Activated B cell treated with CpG ODN at 0.5 μM for 24 hours (primary cell): ENCODE data around the gene CEP104. TPM values are rescaled to one million over a fixed set of nuclear protein-coding genes. Genes with fewer than 3 reads are reported as not detected.

Experiments used
- ATAC-seq: fragments of 200-7000 bp; cut with Tn5 transposase; one replicate; pipeline ENCODE4 v1.10.0; 2021; ENCODE audit warnings: low read depth, mild to moderate bottlenecking, moderate library complexity
- CTCF ChIA-PET: fragments of 350-600 bp; sonication (Branson Sonifier 250); formaldehyde crosslinking; loops from one replicate; lab custom pipeline; 2021; ENCODE audit warnings: antibody characterized with exemption; lab: Charles Lee
- POLR2A ChIA-PET: fragments of 350-600 bp; sonication (Branson Sonifier 250); formaldehyde crosslinking; loops from one replicate; lab custom pipeline; 2021; ENCODE audit warnings: antibody characterized with exemption; lab: Charles Lee
- DNase-seq: peaks from one replicate; pipeline ENCODE4 v3.0.0; 2022
- H3K27ac Mint-ChIP-seq: one replicate; pipeline ENCODE4 v1.8.0; 2020; ENCODE audit warnings: mixed read lengths
- H3K27me3 Mint-ChIP-seq: one replicate; pipeline ENCODE4 v1.8.0; 2021; ENCODE audit warnings: mixed read lengths
- H3K36me3 Mint-ChIP-seq: one replicate; pipeline ENCODE4 v1.8.0; 2021; ENCODE audit warnings: low read depth, mixed read lengths
- H3K4me1 Mint-ChIP-seq: one replicate; pipeline ENCODE4 v1.8.0; 2021; ENCODE audit warnings: mixed read lengths
- H3K4me3 Mint-ChIP-seq: one replicate; pipeline ENCODE4 v1.8.0; 2020; ENCODE audit warnings: mild to moderate bottlenecking, mixed read lengths
- H3K9me3 Mint-ChIP-seq: one replicate; pipeline ENCODE4 v1.8.0; 2020; ENCODE audit warnings: mixed read lengths
- intact Hi-C: fragments of 100-400 bp; cut with micrococcal nuclease; formaldehyde crosslinking; loops from one replicate; pipeline ENCODE4 v1.15.1; 2024
- total RNA-seq: library from RNA; stranded (reverse); gene quantifications from 2 replicates; pipeline ENCODE4 v1.2.3, GENCODE V29; 2022
- TF ChIP-seq, protein P1 (sequence below): fragments of 200-600 bp; IDR thresholded peaks from one replicate; pipeline ENCODE4 v1.8.0; 2022; ENCODE audit warnings: antibody characterized with exemption, mild to moderate bottlenecking

Gene CEP104
- total RNA-seq, 1 donor from 2014 or later = 45.1 TPM

DNA sequence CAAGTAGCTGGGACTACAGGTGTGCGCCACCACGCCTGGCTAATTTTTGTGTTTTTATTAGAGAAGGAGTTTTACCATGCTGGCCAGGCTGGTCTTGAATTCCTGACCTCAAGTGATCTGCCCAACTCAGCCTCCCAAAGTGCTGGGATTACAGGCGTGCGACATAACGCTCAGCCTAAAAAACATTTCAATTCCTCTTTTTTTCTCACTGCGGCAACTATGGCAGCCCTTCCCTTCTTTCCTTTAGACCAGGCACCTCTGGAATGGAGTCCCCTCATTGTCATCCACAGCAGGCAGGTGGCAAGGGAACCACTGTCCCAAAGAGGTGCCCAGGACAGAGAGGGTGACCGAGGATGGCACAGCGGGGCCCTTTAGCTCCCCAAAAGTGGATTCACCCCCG lies 14.1 kb downstream of the CEP104 start:
- Mint-ChIP-seq H3K4me3 (peak overlapping the region; percentile 48), H3K4me1 (peaks cover 36% of the 10 kb centered on the region), H3K27me3 (no peaks in the 10 kb centered on the region), H3K36me3 (peaks cover 71% of the 10 kb centered on the region), H3K27ac (peak overlapping the region; percentile 53), H3K9me3 (no peaks in the 10 kb centered on the region)
- TF ChIP-seq, protein P1, sequence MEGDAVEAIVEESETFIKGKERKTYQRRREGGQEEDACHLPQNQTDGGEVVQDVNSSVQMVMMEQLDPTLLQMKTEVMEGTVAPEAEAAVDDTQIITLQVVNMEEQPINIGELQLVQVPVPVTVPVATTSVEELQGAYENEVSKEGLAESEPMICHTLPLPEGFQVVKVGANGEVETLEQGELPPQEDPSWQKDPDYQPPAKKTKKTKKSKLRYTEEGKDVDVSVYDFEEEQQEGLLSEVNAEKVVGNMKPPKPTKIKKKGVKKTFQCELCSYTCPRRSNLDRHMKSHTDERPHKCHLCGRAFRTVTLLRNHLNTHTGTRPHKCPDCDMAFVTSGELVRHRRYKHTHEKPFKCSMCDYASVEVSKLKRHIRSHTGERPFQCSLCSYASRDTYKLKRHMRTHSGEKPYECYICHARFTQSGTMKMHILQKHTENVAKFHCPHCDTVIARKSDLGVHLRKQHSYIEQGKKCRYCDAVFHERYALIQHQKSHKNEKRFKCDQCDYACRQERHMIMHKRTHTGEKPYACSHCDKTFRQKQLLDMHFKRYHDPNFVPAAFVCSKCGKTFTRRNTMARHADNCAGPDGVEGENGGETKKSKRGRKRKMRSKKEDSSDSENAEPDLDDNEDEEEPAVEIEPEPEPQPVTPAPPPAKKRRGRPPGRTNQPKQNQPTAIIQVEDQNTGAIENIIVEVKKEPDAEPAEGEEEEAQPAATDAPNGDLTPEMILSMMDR = no peak
- ChIA-PET POLR2A (no interaction called here), CTCF (interaction anchor here (1.5 kb wide), 1 partner anchor 14 kb away, joined by 3 read pairs; the partner anchor contains the start of genes CEP104 and DFFB)
- no peak for DNase-seq
- intact Hi-C loops = no loop called here
- ATAC-seq = no peak

DNA sequence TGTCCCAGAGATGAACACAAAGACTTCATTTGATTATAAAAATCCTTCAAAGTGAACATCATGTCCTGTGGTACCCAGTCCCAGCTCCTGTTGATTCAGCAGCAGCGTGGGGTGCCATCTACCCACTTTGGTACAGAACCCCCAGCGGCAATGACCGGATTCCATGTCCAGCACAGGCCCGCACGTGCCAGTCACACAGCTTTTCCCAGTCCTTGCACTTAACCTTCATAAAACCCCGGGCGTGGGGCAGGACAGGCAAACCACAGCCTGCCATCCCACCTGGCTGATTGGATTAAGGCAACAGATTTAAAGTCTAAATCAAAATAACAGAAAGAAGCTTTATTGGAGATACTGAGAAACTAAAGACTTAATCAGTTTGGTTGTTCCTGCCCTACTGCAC lies 15.5 kb downstream of the CEP104 start:
- no peak overlapping the region for H3K4me3 Mint-ChIP-seq
- H3K27ac Mint-ChIP-seq = peak overlapping the region; percentile 18
- intact Hi-C loops = no loop called here
- H3K36me3 Mint-ChIP-seq = peaks cover 71% of the 10 kb centered on the region
- TF ChIP-seq, protein P1 = no peak
- ChIA-PET POLR2A (no interaction called here), CTCF (no interaction called here)
- H3K9me3 Mint-ChIP-seq = peaks cover 4% of the 10 kb centered on the region
- DNase-seq (no peak), ATAC-seq (no peak)
- no peaks in the 10 kb centered on the region for H3K27me3 Mint-ChIP-seq
- peaks cover 36% of the 10 kb centered on the region for H3K4me1 Mint-ChIP-seq

- no peaks in the 10 kb centered on the region for H3K27me3 Mint-ChIP-seq
These were observed 18.2 kb downstream of the CEP104 start for GRCh38 chr1:3838788-3839187.

GRCh38 chr1:3837685-3838084 lies 19.3 kb downstream of the CEP104 start:
- H3K27ac Mint-ChIP-seq = no peak overlapping the region
- peaks cover 75% of the 10 kb centered on the region for H3K36me3 Mint-ChIP-seq
- ChIA-PET POLR2A (no interaction called here), CTCF (no interaction called here)
- TF ChIP-seq, protein P1 = no peak
- ATAC-seq (no peak), DNase-seq (no peak)
- no peak overlapping the region for H3K4me3 Mint-ChIP-seq
- peaks cover 4% of the 10 kb centered on the region for H3K9me3 Mint-ChIP-seq
- H3K4me1 Mint-ChIP-seq = peaks cover 17% of the 10 kb centered on the region
- no peaks in the 10 kb centered on the region for H3K27me3 Mint-ChIP-seq
- intact Hi-C loops = no loop called here

More at GRCh38 chr1:3838788-3839187, 18.2 kb downstream of the CEP104 start:
- DNase-seq (no peak), ATAC-seq (no peak)
- Mint-ChIP-seq H3K27ac (no peak overlapping the region), H3K36me3 (peaks cover 77% of the 10 kb centered on the region), H3K4me3 (no peak overlapping the region), H3K4me1 (peaks cover 27% of the 10 kb centered on the region), H3K9me3 (peaks cover 4% of the 10 kb centered on the region)
- ChIA-PET POLR2A (no interaction called here), CTCF (no interaction called here)
- intact Hi-C loops = no loop called here
- TF ChIP-seq, protein P1 = no peak

- DNase-seq (no peak), ATAC-seq (no peak)
- Mint-ChIP-seq H3K4me1 (peaks cover 16% of the 10 kb centered on the region), H3K27me3 (no peaks in the 10 kb centered on the region), H3K36me3 (peaks cover 75% of the 10 kb centered on the region), H3K9me3 (peaks cover 4% of the 10 kb centered on the region), H3K4me3 (no peak overlapping the region), H3K27ac (no peak overlapping the region)
- ChIA-PET CTCF (no interaction called here), POLR2A (no interaction called here)
- TF ChIP-seq, protein P1 = no peak
- intact Hi-C loops = no loop called here
These were observed 19.8 kb downstream of the CEP104 start for GRCh38 chr1:3837200-3837599.
